GM19397 (cell line): ENCODE data around the gene ACR.

Experiments
- ATAC-seq: cut with Tn5 transposase; IDR thresholded peaks from one replicate; pipeline ENCODE4 v1.9.1; 2021; ENCODE audit warnings: mild to moderate bottlenecking, moderate library complexity; ENCODE audit not compliant: unreplicated experiment

ACR gene

GRCh38 chr22:50716290-50717024 lies 21.5 kb upstream of the ACR start:
- ATAC-seq = no peak

GRCh38 chr22:50717709-50718351 lies 20.2 kb upstream of the ACR start:
- ATAC-seq = no peak

- ATAC-seq = no peak
Measured at GRCh38 chr22:50718352-50718709, 19.7 kb upstream of the ACR start.

- ATAC-seq = no peak
Measured at GRCh38 chr22:50719814-50720300, 18.1 kb upstream of the ACR start.

GRCh38 chr22:50720301-50721256 lies 17.4 kb upstream of the ACR start:
- no peak for ATAC-seq

GRCh38 chr22:50721257-50721844 lies 16.7 kb upstream of the ACR start:
- ATAC-seq = no peak

GRCh38 chr22:50722048-50722701 lies 15.8 kb upstream of the ACR start:
- no peak for ATAC-seq

- no peak for ATAC-seq
Measured at GRCh38 chr22:50722716-50723428, 15.1 kb upstream of the ACR start.

GRCh38 chr22:50723991-50724390 lies 14.0 kb upstream of the ACR start:
- ATAC-seq = no peak

GRCh38 chr22:50724616-50725015 lies 13.4 kb upstream of the ACR start:
- no peak for ATAC-seq

- ATAC-seq = no peak
Measured at GRCh38 chr22:50725597-50725996, 12.4 kb upstream of the ACR start.

GRCh38 chr22:50726643-50727340 lies 11.2 kb upstream of the ACR start:
- no peak for ATAC-seq

- ATAC-seq = no peak
Measured at GRCh38 chr22:50727678-50728522, 10.1 kb upstream of the ACR start.

GRCh38 chr22:50728523-50728931 lies 9.5 kb upstream of the ACR start:
- ATAC-seq = no peak

GRCh38 chr22:50729391-50730012 lies 8.5 kb upstream of the ACR start:
- no peak for ATAC-seq

GRCh38 chr22:50730013-50730891 lies 7.8 kb upstream of the ACR start:
- no peak for ATAC-seq
